ENCODE data around the gene RXRG.

DNA sequence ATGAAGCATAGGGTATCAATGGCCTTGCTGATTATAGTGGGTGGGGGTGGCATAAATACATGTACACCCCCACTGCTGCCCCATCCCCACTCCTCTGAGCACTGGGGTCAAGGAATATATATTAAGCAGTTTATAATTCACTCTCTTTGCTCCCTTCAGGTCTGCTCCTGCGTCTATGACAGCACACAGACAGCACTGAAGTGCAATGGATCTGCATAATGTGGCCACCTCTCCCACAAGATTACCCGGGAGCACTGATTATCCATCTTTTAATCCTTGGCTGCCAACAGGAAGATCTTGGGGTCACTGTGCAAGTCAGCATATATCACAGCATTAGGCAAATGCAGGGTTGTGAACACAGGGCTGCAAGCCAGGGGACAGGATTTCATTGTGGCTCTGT lies 19.3 kb downstream of the RXRG start:
- TF ChIP-seq, protein P1, sequence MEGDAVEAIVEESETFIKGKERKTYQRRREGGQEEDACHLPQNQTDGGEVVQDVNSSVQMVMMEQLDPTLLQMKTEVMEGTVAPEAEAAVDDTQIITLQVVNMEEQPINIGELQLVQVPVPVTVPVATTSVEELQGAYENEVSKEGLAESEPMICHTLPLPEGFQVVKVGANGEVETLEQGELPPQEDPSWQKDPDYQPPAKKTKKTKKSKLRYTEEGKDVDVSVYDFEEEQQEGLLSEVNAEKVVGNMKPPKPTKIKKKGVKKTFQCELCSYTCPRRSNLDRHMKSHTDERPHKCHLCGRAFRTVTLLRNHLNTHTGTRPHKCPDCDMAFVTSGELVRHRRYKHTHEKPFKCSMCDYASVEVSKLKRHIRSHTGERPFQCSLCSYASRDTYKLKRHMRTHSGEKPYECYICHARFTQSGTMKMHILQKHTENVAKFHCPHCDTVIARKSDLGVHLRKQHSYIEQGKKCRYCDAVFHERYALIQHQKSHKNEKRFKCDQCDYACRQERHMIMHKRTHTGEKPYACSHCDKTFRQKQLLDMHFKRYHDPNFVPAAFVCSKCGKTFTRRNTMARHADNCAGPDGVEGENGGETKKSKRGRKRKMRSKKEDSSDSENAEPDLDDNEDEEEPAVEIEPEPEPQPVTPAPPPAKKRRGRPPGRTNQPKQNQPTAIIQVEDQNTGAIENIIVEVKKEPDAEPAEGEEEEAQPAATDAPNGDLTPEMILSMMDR (IDR thresholded peaks at IDR 0.05): no peak
- no peak for TF ChIP-seq EZH2 (IDR thresholded peaks at IDR 0.05; ENCODE audit: borderline replicate concordance, insufficient read depth, low read depth, low read length, poor library complexity, severe bottlenecking)

Measured in B cell (primary cell).